Omental fat pad (tissue), 4 donors: ENCODE data around the gene SNIP1. TPM values are rescaled to one million over a fixed set of nuclear protein-coding genes. Genes with fewer than 3 reads are reported as not detected.
"Not testable (repeated sequence)": the region's sequence is repeated elsewhere in the genome, so short reads cannot be mapped to it uniquely, and the experiment has no call there.

Experiments
- ATAC-seq: fragments of 150-250 bp; one replicate; pipeline ENCODE4 v1.9.1; 2016; ENCODE audit warnings: mild to moderate bottlenecking, moderate library complexity; ENCODE audit not compliant: low FRiP score
- DNase-seq: peaks from one replicate; pipeline ENCODE4 v3.0.0-alpha.2; 2019; ENCODE audit warnings: low spot score
- CTCF ChIP-seq, 3 donors: fragments of 450-650 bp; IDR thresholded peaks; one replicate each; pipeline ENCODE4 v1.5.1; 2016 to 2017; ENCODE audit warnings: antibody characterized with exemption in 3 of 3, mild to moderate bottlenecking in 3 of 3, moderate library complexity in 2 of 3
- total RNA-seq, 4 donors: library from RNA; depleted of rRNA; stranded (reverse); fragments of >200 nt; gene quantifications; one replicate each; pipeline ENCODE4 v1.1.0, GENCODE V29; 2016

The SNIP1 gene
- total RNA-seq, 4 donors from 2014 or later: 11.6 to 27.6 (median 15.7) TPM

GRCh38 chr1:37557402-37557801 lies 3.3 kb upstream of the SNIP1 start:
- TF ChIP-seq CTCF (IDR thresholded peaks at IDR 0.05): no peak
- no peak for ATAC-seq
- DNase-seq: no peak

- TF ChIP-seq CTCF (IDR thresholded peaks at IDR 0.05): no peak
- ATAC-seq: peak; percentile 87
These were observed 2.7 kb upstream of the SNIP1 start, which contains the start of gene DNALI1 for GRCh38 chr1:37556712-37557196. DNALI1 (plus strand) TSS chr1:37556940; CDS start chr1:37556995, 55 bp downstream.

GRCh38 chr1:37553598-37553926 lies 531 bp downstream of the SNIP1 start:
- DNase-seq (no peak), ATAC-seq (peak; percentile 2)
- TF ChIP-seq CTCF (IDR thresholded peaks at IDR 0.05): no peak

More at GRCh38 chr1:37556712-37557196, 2.7 kb upstream of the SNIP1 start, which contains the start of gene DNALI1:
- peak; percentile 75 for DNase-seq

- DNase-seq: no peak
These were observed 4.8 kb downstream of the SNIP1 start for GRCh38 chr1:37549341-37549740.

GRCh38 chr1:37545019-37545418 lies 9.1 kb downstream of the SNIP1 start:
- TF ChIP-seq CTCF (IDR thresholded peaks at IDR 0.05): no peak
- DNase-seq (no peak), ATAC-seq (no peak)

More at GRCh38 chr1:37549341-37549740, 4.8 kb downstream of the SNIP1 start:
- ATAC-seq: no peak
- no peak for TF ChIP-seq CTCF (IDR thresholded peaks at IDR 0.05)

- ATAC-seq (no peak), DNase-seq (no peak)
- no peak for TF ChIP-seq CTCF (IDR thresholded peaks at IDR 0.05)
These were observed 9.6 kb downstream of the SNIP1 start for GRCh38 chr1:37544530-37544929.

GRCh38 chr1:37540036-37540785 lies 13.9 kb downstream of the SNIP1 start:
- no peak for TF ChIP-seq CTCF (IDR thresholded peaks at IDR 0.05)
- DNase-seq (no peak), ATAC-seq (no peak)

- DNase-seq, ATAC-seq: not testable (repeated sequence)
These were observed 14.9 kb downstream of the SNIP1 start for GRCh38 chr1:37539154-37539553.
